A549 treated with CORT108297 at 1 μM for 4 hours (cell line): ENCODE measurements around the gene OR4S2. TPM values are rescaled to one million over a fixed set of nuclear protein-coding genes. Genes with fewer than 3 reads are reported as not detected.

Experiments used
- total RNA-seq: library from RNA; stranded (reverse); fragments of 200-300 nt; extraction: Qiagen RNA extraction; gene quantifications from 5 replicates; pipeline ENCODE4 v1.2.3, GENCODE V29; 2022

Gene OR4S2
- not detected in 5 replicates for total RNA-seq

GRCh38 chr11:55648027-55648426 lies at the start of gene OR4S2:
Gene OR4S2, plus strand, starts transcription at chr11:55648327. Its CDS starts 2,577 bp downstream, at chr11:55650904.

GRCh38 chr11:55607545-55607944 lies 40.6 kb upstream of the OR4S2 start, which contains the start of gene OR4C11:
Gene OR4C11, minus strand, starts transcription at chr11:55607645. Its CDS starts 3,272 bp downstream, at chr11:55604373.

GRCh38 chr11:55634813-55635212 lies 13.3 kb upstream of the OR4S2 start, which contains the start of gene OR4P4:
Gene OR4P4, plus strand, starts transcription at chr11:55635113.

GRCh38 chr11:55661901-55662300 lies 13.8 kb downstream of the OR4S2 start, which contains the start of gene OR4C6:
Gene OR4C6, plus strand, starts transcription at chr11:55662201. Its CDS starts 2,966 bp downstream, at chr11:55665167.

Other genes starting within 250 kb of the OR4S2 start
- gene OR4C15, start 93.9 kb upstream of the OR4S2 start, total RNA-seq = not detected in 5 replicates
- gene OR4C16, start 76.2 kb upstream of the OR4S2 start, total RNA-seq = not detected in 5 replicates
- gene OR4C11, start 40.7 kb upstream of the OR4S2 start, total RNA-seq = not detected in 5 replicates
- gene OR4P4, start 13.2 kb upstream of the OR4S2 start, total RNA-seq = not detected in 5 replicates
- gene OR4C6, start 13.9 kb downstream of the OR4S2 start, total RNA-seq = not detected in 5 replicates
- gene OR5D13, start 125.1 kb downstream of the OR4S2 start, total RNA-seq = not detected in 5 replicates
- gene OR5D14, start 147.2 kb downstream of the OR4S2 start, total RNA-seq = not detected in 5 replicates
- gene OR5L1, start 163.0 kb downstream of the OR4S2 start, total RNA-seq = not detected in 5 replicates
- not detected in 5 replicates for gene OR5D18, start 171.3 kb downstream of the OR4S2 start, total RNA-seq
- not detected in 5 replicates for gene OR5L2, start 178.9 kb downstream of the OR4S2 start, total RNA-seq
- gene OR5D16, start 190.4 kb downstream of the OR4S2 start, total RNA-seq = not detected in 5 replicates
- gene TRIM51, start 235.0 kb downstream of the OR4S2 start, total RNA-seq = not detected in 5 replicates